ENCODE results near the gene PLD6. TPM values are rescaled to one million over a fixed set of nuclear protein-coding genes. Genes with fewer than 3 reads are reported as not detected.

Gene PLD6
- total RNA-seq, 1 experiment from 2014 or later: 0.09 TPM

GRCh38 chr17:17180141-17180603, 26.0 kb downstream of the PLD6 start:
- Histone ChIP-seq H3K79me2 (ENCODE audit: insufficient read depth, low read length) (no peaks in the 10 kb centered on the region), H2AFZ (ENCODE audit: low read length) (no peak overlapping the region), H4K91ac (ENCODE audit: insufficient read length, low read depth, low read length) (no peak overlapping the region), H3K23me2 (ENCODE audit: insufficient read length, low read depth, low read length, poor library complexity, severe bottlenecking) (no peaks in the 10 kb centered on the region), H3K4me1 (ENCODE audit: insufficient read depth, low read length) (no peaks in the 10 kb centered on the region), H3T11ph (ENCODE audit: low read length) (no peak overlapping the region), H3K56ac (ENCODE audit: insufficient read length, low read depth, low read length) (no peak overlapping the region), H3K23ac (ENCODE audit: insufficient read length, low read depth, low read length) (no peak overlapping the region), H2BK15ac (ENCODE audit: low read depth, low read length) (no peak overlapping the region), H4K5ac (ENCODE audit: insufficient read length, low read depth, low read length) (no peak overlapping the region), H3K4ac (ENCODE audit: low read depth, low read length) (no peak overlapping the region), H2BK20ac (ENCODE audit: low read depth, low read length, poor library complexity, severe bottlenecking) (no peak overlapping the region), H2AK5ac (ENCODE audit: insufficient read length, low read length) (no peak overlapping the region), H2BK12ac (ENCODE audit: insufficient read length, low read depth, low read length) (no peak overlapping the region), H3K4me2 (ENCODE audit: insufficient read depth, insufficient read length, low read length) (no peak overlapping the region), H4K20me1 (ENCODE audit: control insufficient read depth, insufficient read depth, insufficient read length) (no peaks in the 10 kb centered on the region), H4K8ac (replicated peaks; ENCODE audit: insufficient read length, low read depth, low read length) (no peak overlapping the region), H3K27ac (ENCODE audit: insufficient read length, low read depth, low read length) (no peak overlapping the region), H3K9ac (ENCODE audit: extremely low read depth, insufficient read length, low read length) (no peak overlapping the region), H3K27me3 (ENCODE audit: insufficient read depth, low read length) (no peaks in the 10 kb centered on the region), H2BK5ac (ENCODE audit: insufficient read length, low read length) (no peak overlapping the region), H3K14ac (ENCODE audit: insufficient read depth, low read length) (no peak overlapping the region), H3K18ac (ENCODE audit: insufficient read length, low read depth, low read length) (no peak overlapping the region), H2BK120ac (ENCODE audit: low read depth, low read length, poor library complexity, severe bottlenecking) (no peak overlapping the region), H3K9me3 (ENCODE audit: control insufficient read depth, low read depth, low read length) (no peaks in the 10 kb centered on the region), H3K79me1 (ENCODE audit: insufficient read depth, low read depth, low read length, poor library complexity, severe bottlenecking) (no peaks in the 10 kb centered on the region)
- Mint-ChIP-seq H3K9me3 (no peaks in the 10 kb centered on the region), H3K4me1 (peaks cover 3 to 6% of the 10 kb centered on the region in 2 experiments; a peak in 3 of 4 replicates), H3K36me3 (ENCODE audit: insufficient read depth in 1 of 3, low read depth in 3 of 3) (peaks cover 24 to 67% (median 46%) of the 10 kb centered on the region in 3 experiments; a peak in 6 of 7 replicates), H3K4me3 (no peak overlapping the region), H3K27ac (peak overlapping the region in 1 of 3 experiments; percentile 86; a peak in 1 of 7 replicates), H3K27me3 (ENCODE audit: low read depth) (no peaks in the 10 kb centered on the region)
- TF ChIP-seq CTCF (conservative IDR thresholded peaks at IDR 0.05): no peak
- no CpG with 5 or more reads among the region's 9 CpGs for WGBS (ENCODE audit: extremely low coverage, insufficient read length, low lambda C conversion rate)
- DNase-seq: no peak

All from H9 (cell line).